C4-2B (cell line): ENCODE measurements around the gene KERA.

ENCODE experiments used
- CTCF ChIP-seq: fragments of 450-650 bp; conservative IDR thresholded peaks from 2 replicates; pipeline ENCODE4 v1.5.1; 2017; ENCODE audit warnings: mild to moderate bottlenecking
- ZFX ChIP-seq: fragments of 450-650 bp; IDR thresholded peaks from 2 replicates; pipeline ENCODE4 v1.6.1; 2017

GRCh38 chr12:91009319-91009950, 48.4 kb downstream of the KERA start:
- TF ChIP-seq CTCF (no peak), ZFX (no peak)
